NCI-H69 (cell line): ENCODE measurements around the gene PRMT7.
"Not testable (repeated sequence)": the region's sequence is repeated elsewhere in the genome, so short reads cannot be mapped to it uniquely, and the experiment has no call there.

Experiments used
- DNase-seq: peaks from one replicate; lab custom pipeline; 2025; lab: John Stamatoyannopoulos, UW

Gene PRMT7

GRCh38 chr16:68283801-68284598 is 26.8 kb upstream of the PRMT7 start:
- DNase-seq: no peak

GRCh38 chr16:68284847-68285246 is 26.0 kb upstream of the PRMT7 start:
- no peak for DNase-seq

- no peak for DNase-seq
Observed at GRCh38 chr16:68285683-68286082, 25.1 kb upstream of the PRMT7 start.

GRCh38 chr16:68286153-68287074 is 24.4 kb upstream of the PRMT7 start:
- no peak for DNase-seq

GRCh38 chr16:68287276-68288251 is 23.3 kb upstream of the PRMT7 start:
- no peak for DNase-seq

- no peak for DNase-seq
Observed at GRCh38 chr16:68288252-68288650, 22.6 kb upstream of the PRMT7 start.

- not testable (repeated sequence) for DNase-seq
Observed at GRCh38 chr16:68288796-68289195, 22.0 kb upstream of the PRMT7 start.

- no peak for DNase-seq
Observed at GRCh38 chr16:68289202-68289601, 21.6 kb upstream of the PRMT7 start.

- DNase-seq: no peak
Observed at GRCh38 chr16:68289621-68290329, 21.0 kb upstream of the PRMT7 start.

- DNase-seq: no peak
Observed at GRCh38 chr16:68290450-68290849, 20.4 kb upstream of the PRMT7 start.

GRCh38 chr16:68291227-68291626 is 19.6 kb upstream of the PRMT7 start:
- no peak for DNase-seq

GRCh38 chr16:68292425-68292824 is 18.4 kb upstream of the PRMT7 start:
- DNase-seq: no peak

GRCh38 chr16:68296291-68296690 is 14.5 kb upstream of the PRMT7 start:
- no peak for DNase-seq

GRCh38 chr16:68296693-68297092 is 14.1 kb upstream of the PRMT7 start:
- DNase-seq: no peak

- peak; percentile 8 for DNase-seq
Observed at GRCh38 chr16:68297908-68298307, 12.9 kb upstream of the PRMT7 start.

GRCh38 chr16:68298312-68298711 is 12.5 kb upstream of the PRMT7 start:
- no peak for DNase-seq

- no peak for DNase-seq
Observed at GRCh38 chr16:68298907-68299561, 11.8 kb upstream of the PRMT7 start.

GRCh38 chr16:68299571-68300453 is 11.0 kb upstream of the PRMT7 start:
- DNase-seq: no peak

- DNase-seq: no peak
Observed at GRCh38 chr16:68300734-68301459, 9.9 kb upstream of the PRMT7 start.
